ENCODE data around the gene TMEM218.

The TMEM218 gene

GRCh38 chr11:125085301-125086081 lies 25.9 kb downstream of the TMEM218 start:
- no peaks in the 10 kb centered on the region for H3K27me3 ChIP-seq (ENCODE audit: insufficient read depth, poor library complexity, severe bottlenecking)
- no peak overlapping the region for H3K27ac ChIP-seq (replicated peaks)
- no peak for DNase-seq (ENCODE audit: low read depth in 1 of 2, low spot score in 1 of 2)
- H3K4me3 ChIP-seq (replicated peaks; ENCODE audit: insufficient read depth, low read length) = no peak overlapping the region
- TF ChIP-seq POLR2AphosphoS5 (IDR thresholded peaks at IDR 0.05; ENCODE audit: low read depth) = no peak
- TF ChIP-seq, protein P1, sequence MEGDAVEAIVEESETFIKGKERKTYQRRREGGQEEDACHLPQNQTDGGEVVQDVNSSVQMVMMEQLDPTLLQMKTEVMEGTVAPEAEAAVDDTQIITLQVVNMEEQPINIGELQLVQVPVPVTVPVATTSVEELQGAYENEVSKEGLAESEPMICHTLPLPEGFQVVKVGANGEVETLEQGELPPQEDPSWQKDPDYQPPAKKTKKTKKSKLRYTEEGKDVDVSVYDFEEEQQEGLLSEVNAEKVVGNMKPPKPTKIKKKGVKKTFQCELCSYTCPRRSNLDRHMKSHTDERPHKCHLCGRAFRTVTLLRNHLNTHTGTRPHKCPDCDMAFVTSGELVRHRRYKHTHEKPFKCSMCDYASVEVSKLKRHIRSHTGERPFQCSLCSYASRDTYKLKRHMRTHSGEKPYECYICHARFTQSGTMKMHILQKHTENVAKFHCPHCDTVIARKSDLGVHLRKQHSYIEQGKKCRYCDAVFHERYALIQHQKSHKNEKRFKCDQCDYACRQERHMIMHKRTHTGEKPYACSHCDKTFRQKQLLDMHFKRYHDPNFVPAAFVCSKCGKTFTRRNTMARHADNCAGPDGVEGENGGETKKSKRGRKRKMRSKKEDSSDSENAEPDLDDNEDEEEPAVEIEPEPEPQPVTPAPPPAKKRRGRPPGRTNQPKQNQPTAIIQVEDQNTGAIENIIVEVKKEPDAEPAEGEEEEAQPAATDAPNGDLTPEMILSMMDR (IDR thresholded peaks at IDR 0.05; ENCODE audit: insufficient read depth, low read length) = no peak
- TF ChIP-seq, protein P2, sequence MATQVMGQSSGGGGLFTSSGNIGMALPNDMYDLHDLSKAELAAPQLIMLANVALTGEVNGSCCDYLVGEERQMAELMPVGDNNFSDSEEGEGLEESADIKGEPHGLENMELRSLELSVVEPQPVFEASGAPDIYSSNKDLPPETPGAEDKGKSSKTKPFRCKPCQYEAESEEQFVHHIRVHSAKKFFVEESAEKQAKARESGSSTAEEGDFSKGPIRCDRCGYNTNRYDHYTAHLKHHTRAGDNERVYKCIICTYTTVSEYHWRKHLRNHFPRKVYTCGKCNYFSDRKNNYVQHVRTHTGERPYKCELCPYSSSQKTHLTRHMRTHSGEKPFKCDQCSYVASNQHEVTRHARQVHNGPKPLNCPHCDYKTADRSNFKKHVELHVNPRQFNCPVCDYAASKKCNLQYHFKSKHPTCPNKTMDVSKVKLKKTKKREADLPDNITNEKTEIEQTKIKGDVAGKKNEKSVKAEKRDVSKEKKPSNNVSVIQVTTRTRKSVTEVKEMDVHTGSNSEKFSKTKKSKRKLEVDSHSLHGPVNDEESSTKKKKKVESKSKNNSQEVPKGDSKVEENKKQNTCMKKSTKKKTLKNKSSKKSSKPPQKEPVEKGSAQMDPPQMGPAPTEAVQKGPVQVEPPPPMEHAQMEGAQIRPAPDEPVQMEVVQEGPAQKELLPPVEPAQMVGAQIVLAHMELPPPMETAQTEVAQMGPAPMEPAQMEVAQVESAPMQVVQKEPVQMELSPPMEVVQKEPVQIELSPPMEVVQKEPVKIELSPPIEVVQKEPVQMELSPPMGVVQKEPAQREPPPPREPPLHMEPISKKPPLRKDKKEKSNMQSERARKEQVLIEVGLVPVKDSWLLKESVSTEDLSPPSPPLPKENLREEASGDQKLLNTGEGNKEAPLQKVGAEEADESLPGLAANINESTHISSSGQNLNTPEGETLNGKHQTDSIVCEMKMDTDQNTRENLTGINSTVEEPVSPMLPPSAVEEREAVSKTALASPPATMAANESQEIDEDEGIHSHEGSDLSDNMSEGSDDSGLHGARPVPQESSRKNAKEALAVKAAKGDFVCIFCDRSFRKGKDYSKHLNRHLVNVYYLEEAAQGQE (IDR thresholded peaks at IDR 0.05; ENCODE audit: insufficient replicate concordance, low read depth) = no peak
- TF ChIP-seq SPI1 (IDR thresholded peaks at IDR 0.05; ENCODE audit: borderline replicate concordance, low read depth) = no peak
- no peak for TF ChIP-seq GABPA (IDR thresholded peaks at IDR 0.05; ENCODE audit: low read depth)

- no peak overlapping the region for H3K27ac ChIP-seq (replicated peaks)
These were observed 26.6 kb downstream of the TMEM218 start for GRCh38 chr11:125084761-125085231.

GRCh38 chr11:125084057-125084416 lies 27.4 kb downstream of the TMEM218 start:
- Histone ChIP-seq H3K4me3 (replicated peaks; ENCODE audit: insufficient read depth, low read length) (no peak overlapping the region), H3K27ac (replicated peaks) (no peak overlapping the region), H3K27me3 (ENCODE audit: insufficient read depth, poor library complexity, severe bottlenecking) (no peaks in the 10 kb centered on the region)
- no peak for DNase-seq (ENCODE audit: low read depth in 1 of 2, low spot score in 1 of 2)
- TF ChIP-seq, protein P1 (IDR thresholded peaks at IDR 0.05; ENCODE audit: insufficient read depth, low read length) = no peak
- TF ChIP-seq GABPA (IDR thresholded peaks at IDR 0.05; ENCODE audit: low read depth) (no peak), SPI1 (IDR thresholded peaks at IDR 0.05; ENCODE audit: borderline replicate concordance, low read depth) (no peak), POLR2AphosphoS5 (IDR thresholded peaks at IDR 0.05; ENCODE audit: low read depth) (no peak)

More at GRCh38 chr11:125084761-125085231, 26.6 kb downstream of the TMEM218 start:
- Histone ChIP-seq H3K4me3 (replicated peaks; ENCODE audit: insufficient read depth, low read length) (no peak overlapping the region), H3K27me3 (ENCODE audit: insufficient read depth, poor library complexity, severe bottlenecking) (no peaks in the 10 kb centered on the region)
- TF ChIP-seq SPI1 (IDR thresholded peaks at IDR 0.05; ENCODE audit: borderline replicate concordance, low read depth) (no peak), GABPA (IDR thresholded peaks at IDR 0.05; ENCODE audit: low read depth) (no peak), POLR2AphosphoS5 (IDR thresholded peaks at IDR 0.05; ENCODE audit: low read depth) (no peak)
- TF ChIP-seq, protein P1 (IDR thresholded peaks at IDR 0.05; ENCODE audit: insufficient read depth, low read length) = no peak
- TF ChIP-seq, protein P2 (IDR thresholded peaks at IDR 0.05; ENCODE audit: insufficient replicate concordance, low read depth) = no peak
- DNase-seq (ENCODE audit: low read depth in 1 of 2, low spot score in 1 of 2) = no peak

Data from HL-60 (cell line).